Kidney (tissue), 14 donors: ENCODE measurements around the gene ZNF622. TPM values are rescaled to one million over a fixed set of nuclear protein-coding genes. Genes with fewer than 3 reads are reported as not detected.

ENCODE experiments used
- DNase-seq, 5 donors: peaks; one replicate each; pipeline ENCODE4 v3.0.0-alpha.2; 2013 to 2020
- FAIRE-seq: peaks from 2 replicates; lab custom pipeline; 2012; peaks lifted over from hg19 to GRCh38; lab: Jason Lieb, UNC
- H3K27ac ChIP-seq, 2 donors: one replicate each; pipeline ENCODE4 v1.7.0; 2013; ENCODE audit warnings: low read depth in 2 of 2, low read length in 2 of 2, inconsistent platforms in 1 of 2
- H3K27me3 ChIP-seq: one replicate; pipeline ENCODE4 v1.7.1; 2013; ENCODE audit warnings: low read length, inconsistent platforms; ENCODE audit not compliant: control insufficient read depth, insufficient read depth
- H3K36me3 ChIP-seq, 3 donors: one replicate each; pipeline versions ENCODE4 v1.7.0 to v1.7.1; 2013; ENCODE audit warnings: low read length in 3 of 3, control low read depth in 1 of 3, inconsistent platforms in 1 of 3; ENCODE audit not compliant: insufficient read depth in 3 of 3, control insufficient read depth in 2 of 3
- H3K4me1 ChIP-seq, 3 donors: one replicate each; pipeline versions ENCODE4 v1.7.0 to v1.7.1; 2013; ENCODE audit warnings: low read length in 3 of 3, inconsistent platforms in 1 of 3, low read depth in 1 of 3; ENCODE audit not compliant: control insufficient read depth in 2 of 3, insufficient read depth in 2 of 3
- H3K4me3 ChIP-seq, 3 donors: one replicate each; pipeline versions ENCODE4 v1.7.0 to v1.8.1; 2013; ENCODE audit warnings: low read length in 3 of 3, control low read depth in 1 of 3, inconsistent platforms in 1 of 3
- H3K9ac ChIP-seq, 3 donors: one replicate each; pipeline versions ENCODE4 v1.7.0 to v1.7.1; 2013; ENCODE audit warnings: low read length in 3 of 3, control low read depth in 1 of 3, inconsistent platforms in 1 of 3
- H3K9me3 ChIP-seq, 3 donors: one replicate each; pipeline versions ENCODE4 v1.7.0 to v1.7.1; 2013; ENCODE audit warnings: low read length in 3 of 3, control low read depth in 1 of 3, inconsistent platforms in 1 of 3; ENCODE audit not compliant: control insufficient read depth in 2 of 3, insufficient read depth in 1 of 3
- intact Hi-C: fragments of 100-400 bp; cut with DNase I; formaldehyde crosslinking; loops from one replicate; pipeline ENCODE4 v1.11.1; 2022
- polyA plus RNA-seq: library from polyadenylated mRNA; stranded (reverse); fragments of 350-450 nt; fragmentation: Illumina TruSeq; extraction: RNeasy Lipid Tissue Mini Kit (QIAGEN cat#74804); gene quantifications from one replicate; pipeline ENCODE4 v1.2.3, GENCODE V29; 2014; ENCODE audit warnings: low read depth, low replicate concordance; ENCODE audit not compliant: insufficient read depth
- total RNA-seq: library from RNA; stranded (reverse); fragmentation: NEBNext Ultra II Directional; extraction: Animal tissue kit (Norgen Biotek cat#: 25700); gene quantifications from one replicate; pipeline ENCODE4 v1.2.1, GENCODE V29; 2021
- TF ChIP-seq, protein P1 (sequence below): IDR thresholded peaks from 3 replicates; pipeline ENCODE4 v1.5.1; 2012; ENCODE audit warnings: mild to moderate bottlenecking, moderate library complexity, borderline replicate concordance; ENCODE audit not compliant: insufficient read depth; ENCODE audit errors: extremely low read depth
- donor health status: control.
- donor health status: control.
- donor health status: control.
- donor health status: control.
- donor health status: control.
- donor health status: DM: yes; HTN: yes; CAD: no.
- donor health status: Normal renal cell carcinoma (clear cell type).

Gene ZNF622
- total and polyA plus RNA-seq, 2 donors from 2014 or later: 26.0 to 30.2 TPM

DNA sequence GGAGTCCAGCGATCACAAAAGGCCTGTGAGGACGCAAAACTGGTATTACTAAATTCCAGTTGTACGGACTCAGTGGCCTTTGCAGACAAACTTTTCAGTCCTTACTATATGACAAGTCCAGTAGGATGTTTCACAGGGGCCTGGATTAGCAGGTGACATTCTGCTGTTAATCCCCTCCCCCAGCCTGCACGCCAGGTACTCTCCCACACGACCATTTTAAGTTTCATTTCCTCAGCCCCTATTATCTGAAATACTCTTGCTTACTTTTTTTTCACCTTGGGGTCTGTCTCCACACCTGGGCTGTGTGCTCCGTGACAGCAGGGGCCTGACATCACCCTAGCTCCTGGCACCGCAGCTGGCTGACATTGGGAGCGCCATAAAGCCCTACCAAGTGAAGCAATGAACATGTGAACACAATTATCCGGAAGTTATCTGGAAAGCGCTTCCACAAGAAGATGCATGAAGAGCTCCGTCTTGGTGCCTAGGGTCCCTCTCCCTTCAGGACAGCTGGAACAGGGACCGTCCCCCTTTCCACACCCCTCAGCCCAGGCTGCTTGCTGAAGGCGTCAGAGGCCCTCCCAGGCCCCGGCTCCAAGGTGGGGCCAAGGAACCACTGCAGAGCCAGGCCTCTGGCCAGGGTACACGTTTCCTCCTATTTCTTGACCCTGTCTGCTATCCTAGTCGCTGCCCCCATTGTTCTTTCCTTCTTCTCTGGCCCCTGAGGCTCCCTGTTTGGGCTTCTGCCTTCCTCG is 39.7 kb upstream of the ZNF622 start:
- peak overlapping the region in 2 of 3 donors; percentile 72 to 83 for H3K4me3 ChIP-seq
- TF ChIP-seq, protein P1, sequence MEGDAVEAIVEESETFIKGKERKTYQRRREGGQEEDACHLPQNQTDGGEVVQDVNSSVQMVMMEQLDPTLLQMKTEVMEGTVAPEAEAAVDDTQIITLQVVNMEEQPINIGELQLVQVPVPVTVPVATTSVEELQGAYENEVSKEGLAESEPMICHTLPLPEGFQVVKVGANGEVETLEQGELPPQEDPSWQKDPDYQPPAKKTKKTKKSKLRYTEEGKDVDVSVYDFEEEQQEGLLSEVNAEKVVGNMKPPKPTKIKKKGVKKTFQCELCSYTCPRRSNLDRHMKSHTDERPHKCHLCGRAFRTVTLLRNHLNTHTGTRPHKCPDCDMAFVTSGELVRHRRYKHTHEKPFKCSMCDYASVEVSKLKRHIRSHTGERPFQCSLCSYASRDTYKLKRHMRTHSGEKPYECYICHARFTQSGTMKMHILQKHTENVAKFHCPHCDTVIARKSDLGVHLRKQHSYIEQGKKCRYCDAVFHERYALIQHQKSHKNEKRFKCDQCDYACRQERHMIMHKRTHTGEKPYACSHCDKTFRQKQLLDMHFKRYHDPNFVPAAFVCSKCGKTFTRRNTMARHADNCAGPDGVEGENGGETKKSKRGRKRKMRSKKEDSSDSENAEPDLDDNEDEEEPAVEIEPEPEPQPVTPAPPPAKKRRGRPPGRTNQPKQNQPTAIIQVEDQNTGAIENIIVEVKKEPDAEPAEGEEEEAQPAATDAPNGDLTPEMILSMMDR: no peak
- FAIRE-seq (no peak), DNase-seq (no peak)
- H3K27ac ChIP-seq: peak overlapping the region; percentile 53 to 56
- no peaks in the 10 kb centered on the region for H3K27me3 ChIP-seq
- peak overlapping the region in 1 of 3 donors; percentile 94 for H3K9ac ChIP-seq
- H3K36me3 ChIP-seq: no peaks in the 10 kb centered on the region
- intact Hi-C loops: no loop called here
- no peaks in the 10 kb centered on the region for H3K9me3 ChIP-seq
- peaks cover 0 to 4% (median 0%) of the 10 kb centered on the region in 3 donors for H3K4me1 ChIP-seq

DNA sequence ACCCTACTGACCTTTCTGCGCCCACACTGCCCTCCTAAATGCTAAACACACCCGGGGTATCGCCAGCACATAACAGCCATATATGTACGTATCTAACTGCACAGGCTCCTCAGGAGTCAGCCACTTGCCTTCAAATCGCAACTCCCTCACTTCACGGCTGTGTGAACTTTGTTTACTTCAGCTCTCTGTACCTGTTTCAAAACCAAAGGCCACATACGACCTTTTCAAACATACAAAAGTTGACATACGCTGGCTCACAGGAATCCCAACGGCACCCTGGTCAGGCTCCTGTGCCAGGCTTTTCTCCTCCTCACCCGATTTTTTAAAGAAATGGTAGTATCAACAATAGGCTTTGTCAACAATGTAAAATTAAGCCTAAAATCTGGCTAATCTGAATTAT is 39.0 kb upstream of the ZNF622 start:
- TF ChIP-seq, protein P1: no peak
- H3K36me3 ChIP-seq: no peaks in the 10 kb centered on the region
- no peaks in the 10 kb centered on the region for H3K27me3 ChIP-seq
- FAIRE-seq (no peak), DNase-seq (no peak)
- intact Hi-C loops: no loop called here
- no peaks in the 10 kb centered on the region for H3K9me3 ChIP-seq
- no peak overlapping the region for H3K9ac ChIP-seq
- H3K4me1 ChIP-seq: peaks cover 0 to 4% (median 0%) of the 10 kb centered on the region in 3 donors
- H3K27ac ChIP-seq: peak overlapping the region in 1 of 2 donors; percentile 22
- H3K4me3 ChIP-seq: peak overlapping the region in 1 of 3 donors; percentile 19

DNA sequence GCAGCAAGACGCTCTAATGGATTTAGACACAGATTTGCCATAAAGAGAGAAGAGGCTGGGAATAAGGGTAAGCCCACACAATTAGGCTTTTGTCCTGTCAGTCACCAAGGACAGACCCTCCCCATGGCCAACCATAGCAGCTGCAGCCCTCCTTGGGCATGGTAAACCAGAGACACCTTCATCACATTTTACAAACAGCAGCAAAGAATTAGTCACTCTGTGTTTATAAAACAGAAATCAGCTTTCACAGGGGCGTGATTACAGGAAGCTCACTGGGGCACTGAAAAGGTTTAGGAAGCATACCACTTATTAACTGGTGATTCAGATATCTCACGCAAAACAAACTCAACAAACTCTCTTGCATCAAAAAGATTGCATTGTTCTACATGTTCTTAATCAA is 37.3 kb upstream of the ZNF622 start:
- no peak overlapping the region for H3K27ac ChIP-seq
- no peaks in the 10 kb centered on the region for H3K36me3 ChIP-seq
- FAIRE-seq (no peak), DNase-seq (no peak)
- TF ChIP-seq, protein P1: no peak
- no peaks in the 10 kb centered on the region for H3K27me3 ChIP-seq
- peaks cover 0 to 4% (median 0%) of the 10 kb centered on the region in 3 donors for H3K4me1 ChIP-seq
- intact Hi-C loops: no loop called here
- no peak overlapping the region for H3K4me3 ChIP-seq
- H3K9me3 ChIP-seq: no peaks in the 10 kb centered on the region
- H3K9ac ChIP-seq: no peak overlapping the region
